GM10248 (cell line): ENCODE data around the gene KIF16B.
"Not testable (repeated sequence)": the region's sequence is repeated elsewhere in the genome, so short reads cannot be mapped to it uniquely, and the experiment has no call there.

ENCODE experiments used
- CTCF ChIA-PET: fragments of 300-600 bp; sonication (Branson Sonifier 250); formaldehyde crosslinking; extraction: SDS; loops from one replicate; lab custom pipeline; 2021; ENCODE audit warnings: antibody characterized with exemption; lab: Yijun Ruan, JAX
- POLR2A ChIA-PET: fragments of 350-650 bp; sonication (Branson Sonifier 250); formaldehyde crosslinking; extraction: SDS; loops from one replicate; lab custom pipeline; 2020; ENCODE audit warnings: antibody characterized with exemption; lab: Yijun Ruan, JAX
- DNase-seq: peaks from one replicate; pipeline ENCODE4 v3.0.0; 2012; ENCODE audit errors: extremely low spot score
- CTCF ChIP-seq: IDR thresholded peaks from 2 replicates; pipeline ENCODE4 v1.5.1; 2012; ENCODE audit warnings: mild to moderate bottlenecking, low read depth; ENCODE audit errors: extremely low read depth, missing control alignments, control extremely low read depth

KIF16B gene

GRCh38 chr20:16574656-16575355 lies 1.6 kb upstream of the KIF16B start:
- peak; percentile 88 for DNase-seq
- ChIA-PET CTCF (interaction anchor here (0.8 to 1.5 kb wide), 2 partner anchors 10 to 14 kb away, joined by 3 to 4 read pairs; no protein-coding TSS in a partner anchor), POLR2A (no interaction called here)
- TF ChIP-seq CTCF, result no peak

- no peak for TF ChIP-seq CTCF
- ChIA-PET CTCF (no interaction called here), POLR2A (no interaction called here)
- DNase-seq, result no peak
These were observed 1.9 kb downstream of the KIF16B start for GRCh38 chr20:16571333-16571732.

- no peak for DNase-seq
- no peak for TF ChIP-seq CTCF
- ChIA-PET POLR2A (no interaction called here), CTCF (interaction anchor here (1.4 kb wide), 1 partner anchor 13 kb away, joined by 3 read pairs; no protein-coding TSS in a partner anchor)
These were observed 3.7 kb downstream of the KIF16B start for GRCh38 chr20:16569246-16570153.

- no peak for DNase-seq
- TF ChIP-seq CTCF, result no peak
- ChIA-PET CTCF (no interaction called here), POLR2A (no interaction called here)
These were observed 7.2 kb downstream of the KIF16B start for GRCh38 chr20:16566080-16566479.

GRCh38 chr20:16564079-16564478 lies 9.2 kb downstream of the KIF16B start:
- CTCF ChIA-PET, POLR2A ChIA-PET, DNase-seq: not testable (repeated sequence)

- no peak for TF ChIP-seq CTCF
- ChIA-PET POLR2A (no interaction called here), CTCF (interaction anchor here (1.2 to 1.6 kb wide), 2 partner anchors 9 to 12 kb away, joined by 3 read pairs; no protein-coding TSS in a partner anchor)
- no peak for DNase-seq
These were observed 10.0 kb downstream of the KIF16B start for GRCh38 chr20:16563066-16563806.
